ENCODE data around the gene CREG1. TPM values are rescaled to one million over a fixed set of nuclear protein-coding genes. Genes with fewer than 3 reads are reported as not detected.

The CREG1 gene
- total RNA-seq, 1 donor from 2014 or later = 15.6 TPM

DNA sequence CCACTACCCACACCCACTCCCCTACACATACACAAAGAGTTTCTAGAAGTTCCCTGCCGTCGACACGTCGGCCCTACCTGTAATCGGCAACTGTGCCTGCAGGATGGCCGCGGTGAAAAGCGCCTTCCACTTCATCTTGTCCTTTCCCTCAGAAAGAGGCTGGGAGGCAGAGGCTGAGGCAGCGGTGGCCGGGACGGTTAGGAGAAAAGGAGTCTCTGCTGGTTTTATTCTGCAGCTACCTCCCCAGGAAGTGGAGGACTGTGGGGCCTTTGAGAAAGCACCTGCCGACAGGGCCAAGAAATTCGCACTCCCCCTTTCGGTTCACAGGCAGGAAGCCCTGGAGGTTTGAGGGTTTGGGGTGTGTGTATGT lies 35.2 kb downstream of the CREG1 start, which contains the start of gene CD247:
Gene CD247, minus strand, starts transcription at position 199 of the 370 bp plus-strand sequence. Its CDS starts 64 bp downstream, at position 135.
- peak; percentile 70 for DNase-seq (ENCODE audit: low spot score)
- H3K27ac Mint-ChIP-seq = peak within 1 kb of the TSS; percentile 99
- H3K4me3 Mint-ChIP-seq (ENCODE audit: low read depth) = peak within 1 kb of the TSS; percentile 95
- peaks cover 6% of the 10 kb centered on the region for H3K27me3 Mint-ChIP-seq (ENCODE audit: low read depth)
- peaks cover 49% of the 10 kb centered on the region for H3K36me3 Mint-ChIP-seq (ENCODE audit: low read depth)
- H3K9me3 Mint-ChIP-seq = no peaks in the 10 kb centered on the region
- intact Hi-C loops (cut with micrococcal nuclease) = loop anchor here (1.0 to 5.0 kb wide), 4 partner anchors 46 to 296 kb away; no protein-coding TSS in a partner anchor
- peaks cover 36% of the 10 kb centered on the region for H3K4me1 Mint-ChIP-seq (ENCODE audit: low read depth)

DNA sequence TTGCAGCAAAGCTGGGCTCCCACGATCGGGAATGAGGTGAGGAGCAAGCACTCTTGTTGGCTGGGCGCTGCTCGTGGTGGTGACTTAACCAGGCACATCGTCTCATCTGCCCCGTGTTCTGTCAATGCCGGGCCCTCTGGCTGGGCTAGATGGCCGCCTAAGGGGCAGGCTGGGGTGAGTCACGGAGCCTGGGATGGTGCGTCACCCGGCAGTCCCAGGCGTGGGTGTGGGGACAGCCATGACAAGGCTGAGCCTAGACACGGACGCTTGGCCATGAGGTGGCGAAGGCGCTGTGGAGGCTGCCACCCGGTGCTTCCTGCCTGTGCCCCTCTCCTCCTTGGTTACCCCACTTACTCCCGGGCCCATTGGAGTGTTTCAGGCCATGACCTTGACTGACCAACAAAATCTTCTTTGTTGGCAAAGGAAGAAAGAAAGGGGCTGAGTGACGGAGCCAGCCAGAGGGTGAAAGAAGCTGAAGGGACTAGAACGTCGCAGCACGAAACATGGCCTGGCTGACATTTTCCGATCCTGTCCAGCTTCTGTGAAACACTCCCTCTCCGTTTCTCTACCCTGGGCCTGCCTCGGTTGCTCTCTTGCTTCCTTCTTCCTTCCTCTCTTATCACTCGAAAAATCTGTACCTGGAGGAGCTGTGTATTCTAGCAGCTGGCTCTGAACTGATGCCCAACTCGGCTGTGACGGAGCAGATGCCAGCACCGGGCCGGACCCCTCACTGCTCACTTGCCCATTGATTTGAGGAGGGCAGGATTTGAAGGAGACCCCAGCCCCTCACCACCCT lies 35.8 kb downstream of the CREG1 start:
- Mint-ChIP-seq H3K4me3 (ENCODE audit: low read depth) (peak overlapping the region; percentile 95), H3K27me3 (ENCODE audit: low read depth) (peaks cover 6% of the 10 kb centered on the region), H3K36me3 (ENCODE audit: low read depth) (peaks cover 51% of the 10 kb centered on the region), H3K27ac (peak overlapping the region; percentile 99), H3K4me1 (ENCODE audit: low read depth) (peaks cover 38% of the 10 kb centered on the region), H3K9me3 (no peaks in the 10 kb centered on the region)
- intact Hi-C loops (cut with micrococcal nuclease) = loop anchor here (1.0 to 5.0 kb wide), 7 partner anchors 18 to 295 kb away; partner anchors contain the start of gene CREG1
- peak; percentile 72 for DNase-seq (ENCODE audit: low spot score)

DNA sequence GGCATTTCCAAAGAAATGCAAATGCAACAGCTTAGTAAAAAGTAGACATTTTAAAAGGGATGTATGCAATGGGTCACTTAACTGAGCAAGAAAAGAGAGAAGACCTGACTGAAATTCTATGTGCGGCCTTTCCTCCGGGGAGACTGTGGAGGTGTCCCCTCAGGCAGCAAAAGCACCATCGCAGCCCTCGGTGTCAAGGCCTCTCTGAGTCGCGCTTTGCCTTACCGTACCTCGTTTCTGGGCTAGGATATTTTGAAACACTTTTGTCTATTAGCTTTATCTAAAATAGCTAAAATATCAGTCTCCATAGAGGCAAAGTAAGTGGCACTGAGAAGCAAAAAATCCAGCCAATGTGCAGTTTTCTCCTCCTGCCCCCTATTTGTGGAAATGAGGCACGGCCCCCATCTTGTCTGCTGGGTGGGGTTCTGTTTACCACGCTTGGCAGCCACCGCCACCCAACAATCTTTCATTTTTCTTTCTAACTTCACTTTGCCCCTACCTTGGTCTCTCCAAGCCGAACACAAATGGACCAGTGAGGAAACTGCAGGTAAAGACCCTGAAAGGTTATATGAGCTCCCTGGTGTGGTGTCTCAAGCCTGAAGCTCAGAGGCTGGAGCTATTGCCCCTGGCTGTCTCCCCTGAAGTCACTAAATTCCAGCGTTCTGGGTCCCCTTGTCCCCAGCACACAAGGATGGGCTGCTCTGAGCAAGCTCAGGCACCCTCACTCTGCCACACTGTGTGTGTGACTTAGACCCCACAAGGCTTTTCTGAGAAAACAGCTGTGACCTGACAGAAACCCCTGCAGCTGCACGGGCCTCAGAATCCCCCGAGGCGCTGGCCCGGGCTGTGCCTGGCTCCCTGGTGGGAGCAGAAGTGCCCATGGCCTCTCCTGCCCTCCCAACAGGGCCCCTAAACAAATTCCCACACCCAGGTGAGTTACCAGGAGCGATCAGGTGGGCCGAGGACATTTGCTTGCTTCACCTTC lies 36.9 kb downstream of the CREG1 start:
- Mint-ChIP-seq H3K27me3 (ENCODE audit: low read depth) (peaks cover 2% of the 10 kb centered on the region), H3K4me1 (ENCODE audit: low read depth) (peaks cover 48% of the 10 kb centered on the region)

DNA sequence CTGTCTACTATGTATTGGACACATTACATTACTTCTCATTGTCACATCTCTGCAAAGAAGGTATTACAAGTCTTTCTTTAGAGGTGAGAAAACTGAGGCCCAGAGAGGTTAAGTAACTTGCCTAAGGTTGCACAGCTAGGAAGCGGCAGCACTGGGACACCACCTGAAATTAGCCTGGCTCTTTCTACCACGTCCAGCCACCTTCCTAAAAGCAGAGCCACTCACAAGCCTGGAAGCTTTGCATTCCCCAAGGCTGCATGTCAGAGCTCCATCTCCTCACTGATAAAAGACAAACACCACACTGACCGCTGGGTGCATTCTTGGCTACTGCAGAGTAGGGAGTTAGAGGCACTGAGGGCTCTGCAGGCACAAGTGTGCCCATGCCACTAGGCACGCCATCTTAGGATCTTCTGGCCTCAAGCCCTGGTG lies 37.7 kb downstream of the CREG1 start:
- H3K27ac Mint-ChIP-seq = peak overlapping the region; percentile 99
- peaks cover 54% of the 10 kb centered on the region for H3K4me1 Mint-ChIP-seq (ENCODE audit: low read depth)
- no peak for DNase-seq (ENCODE audit: low spot score)
- peaks cover 1% of the 10 kb centered on the region for H3K27me3 Mint-ChIP-seq (ENCODE audit: low read depth)
- H3K9me3 Mint-ChIP-seq = no peaks in the 10 kb centered on the region
- intact Hi-C loops (cut with micrococcal nuclease) = loop anchor here (2.0 to 5.0 kb wide), 3 partner anchors 23 to 44 kb away; partner anchors contain the start of gene CREG1
- peak overlapping the region; percentile 95 for H3K4me3 Mint-ChIP-seq (ENCODE audit: low read depth)
- peaks cover 67% of the 10 kb centered on the region for H3K36me3 Mint-ChIP-seq (ENCODE audit: low read depth)

More for the DNA sequence above, 36.9 kb downstream of the CREG1 start:
- H3K4me3 Mint-ChIP-seq (ENCODE audit: low read depth) = peak overlapping the region; percentile 95
- no peak for DNase-seq (ENCODE audit: low spot score)
- H3K27ac Mint-ChIP-seq = peak overlapping the region; percentile 99
- intact Hi-C loops (cut with micrococcal nuclease) = loop anchor here (1.0 to 5.0 kb wide), 4 partner anchors 17 to 44 kb away; partner anchors contain the start of gene CREG1
- H3K9me3 Mint-ChIP-seq = no peaks in the 10 kb centered on the region
- peaks cover 61% of the 10 kb centered on the region for H3K36me3 Mint-ChIP-seq (ENCODE audit: low read depth)

DNA sequence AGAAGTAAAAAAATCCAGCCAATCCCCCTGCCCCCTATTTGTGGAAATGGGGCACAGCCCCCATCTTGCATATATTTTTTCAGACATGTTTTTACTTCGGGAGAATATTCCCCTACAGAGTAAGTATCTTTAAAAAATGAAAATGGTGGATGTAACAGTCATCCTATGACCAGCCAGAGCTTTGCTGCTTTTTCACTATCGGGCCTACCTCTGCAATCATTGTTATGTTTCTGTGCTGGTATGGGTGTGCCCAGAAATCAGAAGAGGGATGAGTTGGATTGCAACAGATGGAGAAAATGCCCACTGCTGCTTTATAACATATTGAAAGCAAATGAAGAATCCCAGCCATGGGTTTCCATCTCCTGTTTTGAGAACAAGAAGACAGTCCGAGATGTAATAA lies 38.1 kb downstream of the CREG1 start:
- no peaks in the 10 kb centered on the region for H3K9me3 Mint-ChIP-seq
- DNase-seq (ENCODE audit: low spot score) = no peak
- H3K36me3 Mint-ChIP-seq (ENCODE audit: low read depth) = peaks cover 72% of the 10 kb centered on the region
- intact Hi-C loops (cut with micrococcal nuclease) = loop anchor here (5.0 kb wide), 1 partner anchor 43 kb away; no protein-coding TSS in a partner anchor
- H3K4me1 Mint-ChIP-seq (ENCODE audit: low read depth) = peaks cover 55% of the 10 kb centered on the region
- H3K4me3 Mint-ChIP-seq (ENCODE audit: low read depth) = peak overlapping the region; percentile 95
- peak overlapping the region; percentile 99 for H3K27ac Mint-ChIP-seq
- no peaks in the 10 kb centered on the region for H3K27me3 Mint-ChIP-seq (ENCODE audit: low read depth)

DNA sequence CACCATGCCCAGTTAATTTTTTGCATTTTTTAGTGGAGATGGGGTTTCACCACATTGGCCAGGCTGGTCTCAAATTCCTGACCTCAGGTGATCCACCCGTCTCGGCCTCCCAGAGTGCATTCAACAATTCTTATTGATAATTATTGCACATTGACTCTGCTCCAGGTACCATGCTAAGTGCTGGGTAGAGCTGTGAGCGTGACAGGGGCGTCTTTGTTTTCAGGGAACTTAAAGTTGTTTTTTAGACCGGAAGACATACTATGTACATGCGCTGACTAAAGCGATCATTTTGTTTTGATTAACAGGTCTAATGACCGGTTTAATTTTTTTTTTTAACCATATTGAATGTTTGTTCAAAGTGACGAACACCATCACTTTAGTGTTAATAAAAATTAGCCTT lies 39.3 kb downstream of the CREG1 start:
- Mint-ChIP-seq H3K4me1 (ENCODE audit: low read depth) (peaks cover 64% of the 10 kb centered on the region), H3K4me3 (ENCODE audit: low read depth) (peak overlapping the region; percentile 95), H3K36me3 (ENCODE audit: low read depth) (peaks cover 84% of the 10 kb centered on the region), H3K27me3 (ENCODE audit: low read depth) (no peaks in the 10 kb centered on the region), H3K9me3 (no peaks in the 10 kb centered on the region), H3K27ac (peak overlapping the region; percentile 71)
- DNase-seq (ENCODE audit: low spot score) = no peak
- intact Hi-C loops (cut with micrococcal nuclease) = no loop called here

DNA sequence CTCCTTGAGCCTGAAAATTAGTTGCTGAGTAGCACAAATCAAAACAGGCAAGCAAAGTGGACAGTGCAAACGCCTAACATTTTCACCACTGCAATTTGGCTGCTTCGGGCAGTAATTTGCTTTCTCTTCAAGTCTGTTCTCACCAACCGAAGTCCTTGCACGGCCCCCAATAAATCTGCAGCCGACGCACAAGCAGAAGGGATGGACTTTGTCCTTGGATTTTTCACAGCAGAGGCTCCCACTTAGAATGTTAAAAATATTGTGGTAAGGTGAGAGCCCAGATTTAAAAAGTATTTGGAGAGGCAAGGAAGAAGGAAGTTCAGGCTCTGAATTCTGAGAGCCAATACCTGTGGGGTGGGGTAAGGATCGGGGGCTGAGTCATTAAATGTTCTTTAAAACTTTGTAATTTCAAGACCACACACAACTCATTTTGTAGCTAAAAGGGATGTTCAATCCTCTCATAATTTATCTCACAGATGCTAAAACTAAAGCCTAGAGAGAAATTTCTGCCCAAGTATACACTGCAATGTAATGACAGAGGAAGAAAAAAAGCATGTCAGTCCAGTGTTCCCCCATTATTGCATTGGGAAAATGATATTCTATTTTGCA lies 41.4 kb downstream of the CREG1 start:
- no peaks in the 10 kb centered on the region for H3K9me3 Mint-ChIP-seq
- peak overlapping the region; percentile 69 for H3K27ac Mint-ChIP-seq
- H3K36me3 Mint-ChIP-seq (ENCODE audit: low read depth) = peaks cover 94% of the 10 kb centered on the region
- intact Hi-C loops (cut with micrococcal nuclease) = no loop called here
- DNase-seq (ENCODE audit: low spot score) = no peak
- no peaks in the 10 kb centered on the region for H3K27me3 Mint-ChIP-seq (ENCODE audit: low read depth)
- peaks cover 61% of the 10 kb centered on the region for H3K4me1 Mint-ChIP-seq (ENCODE audit: low read depth)
- peak overlapping the region; percentile 74 for H3K4me3 Mint-ChIP-seq (ENCODE audit: low read depth)

GRCh38 chr1:167511374-167511986 lies 42.1 kb downstream of the CREG1 start:
- H3K27ac Mint-ChIP-seq = no peak overlapping the region
- H3K36me3 Mint-ChIP-seq (ENCODE audit: low read depth) = peaks cover 94% of the 10 kb centered on the region
- H3K4me3 Mint-ChIP-seq (ENCODE audit: low read depth) = peak overlapping the region; percentile 74
- no peaks in the 10 kb centered on the region for H3K27me3 Mint-ChIP-seq (ENCODE audit: low read depth)
- H3K9me3 Mint-ChIP-seq = no peaks in the 10 kb centered on the region
- H3K4me1 Mint-ChIP-seq (ENCODE audit: low read depth) = peaks cover 61% of the 10 kb centered on the region
- intact Hi-C loops (cut with micrococcal nuclease) = no loop called here
- no peak for DNase-seq (ENCODE audit: low spot score)

DNA sequence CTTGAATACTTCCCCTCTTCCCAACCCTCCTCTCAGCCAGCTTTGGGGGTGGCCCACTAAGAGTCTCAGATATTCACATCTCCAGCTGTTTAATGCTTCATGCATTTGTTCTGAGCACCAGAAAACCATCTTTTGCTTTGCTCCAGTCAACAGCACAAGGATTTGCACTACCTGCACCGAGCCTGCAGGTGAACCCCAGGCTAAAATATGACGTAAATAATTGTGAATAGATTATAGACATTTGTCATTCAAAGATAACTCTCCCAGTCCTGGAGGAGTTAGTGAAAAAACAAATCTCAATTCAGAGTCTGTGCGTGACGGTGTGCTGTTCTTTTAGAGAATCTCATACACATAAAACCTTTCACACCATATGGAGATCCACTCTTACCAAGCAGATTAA lies 42.7 kb downstream of the CREG1 start:
- Mint-ChIP-seq H3K27me3 (ENCODE audit: low read depth) (no peaks in the 10 kb centered on the region), H3K36me3 (ENCODE audit: low read depth) (peaks cover 92% of the 10 kb centered on the region), H3K9me3 (no peaks in the 10 kb centered on the region), H3K4me1 (ENCODE audit: low read depth) (peaks cover 61% of the 10 kb centered on the region), H3K4me3 (ENCODE audit: low read depth) (peak overlapping the region; percentile 37), H3K27ac (no peak overlapping the region)
- DNase-seq (ENCODE audit: low spot score) = no peak
- intact Hi-C loops (cut with micrococcal nuclease) = no loop called here

- peak overlapping the region; percentile 31 for H3K4me3 Mint-ChIP-seq (ENCODE audit: low read depth)
- intact Hi-C loops (cut with micrococcal nuclease) = no loop called here
- no peaks in the 10 kb centered on the region for H3K27me3 Mint-ChIP-seq (ENCODE audit: low read depth)
- H3K4me1 Mint-ChIP-seq (ENCODE audit: low read depth) = peaks cover 57% of the 10 kb centered on the region
- DNase-seq (ENCODE audit: low spot score) = no peak
- peaks cover 92% of the 10 kb centered on the region for H3K36me3 Mint-ChIP-seq (ENCODE audit: low read depth)
- H3K9me3 Mint-ChIP-seq = no peaks in the 10 kb centered on the region
- H3K27ac Mint-ChIP-seq = no peak overlapping the region
Measured at GRCh38 chr1:167510244-167510643, 43.3 kb downstream of the CREG1 start.

GRCh38 chr1:167509587-167509986 lies 44.0 kb downstream of the CREG1 start:
- intact Hi-C loops (cut with micrococcal nuclease) = no loop called here
- no peak for DNase-seq (ENCODE audit: low spot score)
- Mint-ChIP-seq H3K27ac (peak overlapping the region; percentile 57), H3K36me3 (ENCODE audit: low read depth) (peaks cover 91% of the 10 kb centered on the region), H3K9me3 (no peaks in the 10 kb centered on the region), H3K4me3 (ENCODE audit: low read depth) (no peak overlapping the region), H3K4me1 (ENCODE audit: low read depth) (peaks cover 56% of the 10 kb centered on the region), H3K27me3 (ENCODE audit: low read depth) (no peaks in the 10 kb centered on the region)

GRCh38 chr1:167507719-167508118 lies 45.8 kb downstream of the CREG1 start:
- no peaks in the 10 kb centered on the region for H3K9me3 Mint-ChIP-seq
- DNase-seq (ENCODE audit: low spot score) = no peak
- no peak overlapping the region for H3K4me3 Mint-ChIP-seq (ENCODE audit: low read depth)
- peaks cover 59% of the 10 kb centered on the region for H3K4me1 Mint-ChIP-seq (ENCODE audit: low read depth)
- intact Hi-C loops (cut with micrococcal nuclease) = no loop called here
- no peaks in the 10 kb centered on the region for H3K27me3 Mint-ChIP-seq (ENCODE audit: low read depth)
- H3K27ac Mint-ChIP-seq = no peak overlapping the region
- peaks cover 96% of the 10 kb centered on the region for H3K36me3 Mint-ChIP-seq (ENCODE audit: low read depth)
